Fibroblast of skin of back (primary cell): Measurements from ENCODE around the gene CPZ.

Experiments used
- DNase-seq: peaks from one replicate; pipeline ENCODE4 v3.0.0-alpha.2; 2013

CPZ gene

GRCh38 chr4:8655411-8656184 is 63.0 kb downstream of the CPZ start:
- DNase-seq: no peak

GRCh38 chr4:8656185-8656517 is 63.6 kb downstream of the CPZ start:
- DNase-seq: no peak

GRCh38 chr4:8656711-8657380 is 64.3 kb downstream of the CPZ start:
- DNase-seq: no peak

GRCh38 chr4:8657381-8658088 is 65.0 kb downstream of the CPZ start:
- no peak for DNase-seq

GRCh38 chr4:8662776-8663175 is 70.2 kb downstream of the CPZ start:
- DNase-seq: no peak

GRCh38 chr4:8664031-8664805 is 71.7 kb downstream of the CPZ start:
- no peak for DNase-seq

- DNase-seq: no peak
Observed at GRCh38 chr4:8664976-8665375, 72.4 kb downstream of the CPZ start.

GRCh38 chr4:8665406-8666360 is 73.1 kb downstream of the CPZ start:
- DNase-seq: peak; percentile 7

- DNase-seq: no peak
Observed at GRCh38 chr4:8666581-8666980, 74.0 kb downstream of the CPZ start.
